ENCODE measurements around the gene MACROD2.

Gene MACROD2

DNA sequence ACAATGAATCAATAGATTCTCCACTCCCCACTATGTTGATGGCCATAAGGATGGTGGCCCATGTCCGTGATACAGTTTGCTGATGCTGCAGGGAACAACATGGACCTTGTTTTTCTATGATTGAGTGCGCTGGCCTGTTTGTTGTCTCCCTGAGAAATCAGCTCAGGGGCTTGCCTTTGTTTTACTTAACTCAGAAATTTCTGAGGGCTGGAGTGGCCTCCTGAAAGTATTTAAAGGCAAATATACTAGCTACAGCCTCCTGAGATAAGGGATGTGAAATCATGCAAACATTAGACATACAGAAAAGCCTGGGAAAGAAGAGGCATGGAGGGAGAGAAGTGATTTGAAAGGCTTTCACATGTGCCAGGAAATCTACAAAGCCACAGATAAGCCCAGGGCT lies 512.4 kb downstream of the MACROD2 start:
- no peak overlapping the region for H3K4me2 ChIP-seq (ENCODE audit: low read depth, low read length, poor library complexity, severe bottlenecking)
- H3K79me2 ChIP-seq (ENCODE audit: insufficient read depth, low read length), result no peaks in the 10 kb centered on the region
- TF ChIP-seq EZH2phosphoT487 (conservative IDR thresholded peaks at IDR 0.05; ENCODE audit: low read length) (no peak), CTCF (IDR thresholded peaks at IDR 0.05; ENCODE audit: insufficient read depth, low read length, poor library complexity, severe bottlenecking) (no peak)
- no peaks in the 10 kb centered on the region for H3K36me3 ChIP-seq (ENCODE audit: low read length)
- no peaks in the 10 kb centered on the region for H3K9me2 ChIP-seq (replicated peaks; ENCODE audit: insufficient read depth, low read length)
- no peaks in the 10 kb centered on the region for H3K9me3 ChIP-seq (ENCODE audit: insufficient read depth, low read length)
- H3K27me3 ChIP-seq (ENCODE audit: low read length), result no peaks in the 10 kb centered on the region
- H3K9ac ChIP-seq (ENCODE audit: low read length), result no peak overlapping the region
- H4K20me1 ChIP-seq (ENCODE audit: low read depth, low read length), result no peaks in the 10 kb centered on the region
- H3K27ac ChIP-seq (ENCODE audit: low read depth, low read length), result no peak overlapping the region
- no peak overlapping the region for H2AFZ ChIP-seq (ENCODE audit: low read depth, low read length, severe bottlenecking)
- H3F3A ChIP-seq (ENCODE audit: insufficient read depth), result no peaks in the 10 kb centered on the region
- no peak overlapping the region for H3K4me3 ChIP-seq (ENCODE audit: insufficient read depth, low read length, poor library complexity, severe bottlenecking)

GRCh38 chr20:14510341-14510740 lies 515.0 kb downstream of the MACROD2 start:
- no peaks in the 10 kb centered on the region for H4K20me1 ChIP-seq (ENCODE audit: low read depth, low read length)
- H3K9me2 ChIP-seq (replicated peaks; ENCODE audit: insufficient read depth, low read length), result no peaks in the 10 kb centered on the region
- no peaks in the 10 kb centered on the region for H3K79me2 ChIP-seq (ENCODE audit: insufficient read depth, low read length)
- TF ChIP-seq CTCF (IDR thresholded peaks at IDR 0.05; ENCODE audit: insufficient read depth, low read length, poor library complexity, severe bottlenecking) (no peak), EZH2phosphoT487 (conservative IDR thresholded peaks at IDR 0.05; ENCODE audit: low read length) (no peak)
- H3K36me3 ChIP-seq (ENCODE audit: low read length), result no peaks in the 10 kb centered on the region
- no peaks in the 10 kb centered on the region for H3K9me3 ChIP-seq (ENCODE audit: insufficient read depth, low read length)
- no peak overlapping the region for H3K4me2 ChIP-seq (ENCODE audit: low read depth, low read length, poor library complexity, severe bottlenecking)
- no peaks in the 10 kb centered on the region for H3F3A ChIP-seq (ENCODE audit: insufficient read depth)
- H3K27ac ChIP-seq (ENCODE audit: low read depth, low read length), result no peak overlapping the region
- H3K27me3 ChIP-seq (ENCODE audit: low read length), result no peaks in the 10 kb centered on the region
- H3K4me3 ChIP-seq (ENCODE audit: insufficient read depth, low read length, poor library complexity, severe bottlenecking), result no peak overlapping the region
- no peak overlapping the region for H3K9ac ChIP-seq (ENCODE audit: low read length)
- H2AFZ ChIP-seq (ENCODE audit: low read depth, low read length, severe bottlenecking), result no peak overlapping the region

- no peak overlapping the region for H3K4me3 ChIP-seq (ENCODE audit: insufficient read depth, low read length, poor library complexity, severe bottlenecking)
- no peak overlapping the region for H3K4me2 ChIP-seq (ENCODE audit: low read depth, low read length, poor library complexity, severe bottlenecking)
- H4K20me1 ChIP-seq (ENCODE audit: low read depth, low read length), result no peaks in the 10 kb centered on the region
- no peaks in the 10 kb centered on the region for H3F3A ChIP-seq (ENCODE audit: insufficient read depth)
- no peaks in the 10 kb centered on the region for H3K9me2 ChIP-seq (replicated peaks; ENCODE audit: insufficient read depth, low read length)
- no peaks in the 10 kb centered on the region for H3K36me3 ChIP-seq (ENCODE audit: low read length)
- no peaks in the 10 kb centered on the region for H3K27me3 ChIP-seq (ENCODE audit: low read length)
- H2AFZ ChIP-seq (ENCODE audit: low read depth, low read length, severe bottlenecking), result no peak overlapping the region
- no peak overlapping the region for H3K27ac ChIP-seq (ENCODE audit: low read depth, low read length)
- H3K79me2 ChIP-seq (ENCODE audit: insufficient read depth, low read length), result no peaks in the 10 kb centered on the region
- no peaks in the 10 kb centered on the region for H3K9me3 ChIP-seq (ENCODE audit: insufficient read depth, low read length)
- TF ChIP-seq EZH2phosphoT487 (conservative IDR thresholded peaks at IDR 0.05; ENCODE audit: low read length) (no peak), CTCF (IDR thresholded peaks at IDR 0.05; ENCODE audit: insufficient read depth, low read length, poor library complexity, severe bottlenecking) (no peak)
- no peak overlapping the region for H3K9ac ChIP-seq (ENCODE audit: low read length)
These were observed 517.5 kb downstream of the MACROD2 start for GRCh38 chr20:14512839-14513238.
